Measurements from ENCODE around the gene MYRIP.
"Not testable (repeated sequence)": the region's sequence is repeated elsewhere in the genome, so short reads cannot be mapped to it uniquely, and the experiment has no call there.

The MYRIP gene

GRCh38 chr3:39809181-39809994, at the start of gene MYRIP:
Gene MYRIP, plus strand, starts transcription at chr3:39809609. Its CDS starts 91,208 bp downstream, at chr3:39900817.
- H3K27ac ChIP-seq, result no peak within 1 kb of the TSS; the same call in 1 of the 2 replicates
- H3K27me3 ChIP-seq, result peaks cover 35% of the 10 kb centered on the region
- no peak for TF ChIP-seq Cebpa-rat (IDR thresholded peaks at IDR 0.05)
- H3K9ac ChIP-seq, result peak within 1 kb of the TSS; percentile 71
- peak within 1 kb of the TSS; percentile 100 for H3K4me2 ChIP-seq
- H3K9me3 ChIP-seq, result no peaks in the 10 kb centered on the region
- H3K36me3 ChIP-seq, result no peaks in the 10 kb centered on the region
- peak within 1 kb of the TSS; percentile 77 for H3K4me3 ChIP-seq
- peaks cover 15% of the 10 kb centered on the region for H3K4me1 ChIP-seq
- peaks cover 9% of the 10 kb centered on the region; the same call in 1 of the 2 replicates for H4K20me1 ChIP-seq

GRCh38 chr3:39760325-39760724, 49.1 kb upstream of the MYRIP start:
- H3K4me1 ChIP-seq, result 0 out of 2 replicates have a peak, but pooled peaks cover 3% of the 10 kb centered on the region
- no peaks in the 10 kb centered on the region for H4K20me1 ChIP-seq
- no peaks in the 10 kb centered on the region for H3K27me3 ChIP-seq
- no peak overlapping the region for H3K9ac ChIP-seq
- peaks cover 23% of the 10 kb centered on the region for H3K9me3 ChIP-seq
- no peaks in the 10 kb centered on the region for H3K36me3 ChIP-seq
- no peak overlapping the region for H3K4me3 ChIP-seq
- TF ChIP-seq Cebpa-rat (IDR thresholded peaks at IDR 0.05), result no peak
- H3K27ac ChIP-seq, result no peak overlapping the region
- H3K4me2 ChIP-seq, result no peak overlapping the region

GRCh38 chr3:39762537-39763070, 46.8 kb upstream of the MYRIP start:
- Histone ChIP-seq H3K4me1 (no peaks in the 10 kb centered on the region), H3K9ac (no peak overlapping the region), H3K4me2 (no peak overlapping the region), H3K27me3 (no peaks in the 10 kb centered on the region), H3K27ac (no peak overlapping the region), H3K9me3 (peaks cover 21% of the 10 kb centered on the region), H3K36me3 (no peaks in the 10 kb centered on the region), H4K20me1 (no peaks in the 10 kb centered on the region), H3K4me3 (no peak overlapping the region)
- no peak for TF ChIP-seq Cebpa-rat (IDR thresholded peaks at IDR 0.05)

GRCh38 chr3:39763390-39763789, 46.0 kb upstream of the MYRIP start:
- H3K27me3 ChIP-seq, result no peaks in the 10 kb centered on the region
- H3K36me3 ChIP-seq, result no peaks in the 10 kb centered on the region
- H3K9me3 ChIP-seq, result peaks cover 22% of the 10 kb centered on the region
- H3K4me2 ChIP-seq, result no peak overlapping the region
- no peak overlapping the region for H3K4me3 ChIP-seq
- H4K20me1 ChIP-seq, result no peaks in the 10 kb centered on the region
- TF ChIP-seq Cebpa-rat (IDR thresholded peaks at IDR 0.05), result no peak
- H3K9ac ChIP-seq, result no peak overlapping the region
- H3K4me1 ChIP-seq, result no peaks in the 10 kb centered on the region
- H3K27ac ChIP-seq, result no peak overlapping the region

GRCh38 chr3:39765575-39765974, 43.8 kb upstream of the MYRIP start:
- H3K9me3 ChIP-seq, result peaks cover 22% of the 10 kb centered on the region
- H4K20me1 ChIP-seq, result no peaks in the 10 kb centered on the region
- peaks cover 9% of the 10 kb centered on the region for H3K4me1 ChIP-seq
- no peaks in the 10 kb centered on the region for H3K27me3 ChIP-seq
- no peak overlapping the region for H3K4me3 ChIP-seq
- no peaks in the 10 kb centered on the region for H3K36me3 ChIP-seq
- no peak for TF ChIP-seq Cebpa-rat (IDR thresholded peaks at IDR 0.05)
- no peak overlapping the region for H3K4me2 ChIP-seq
- no peak overlapping the region for H3K27ac ChIP-seq
- no peak overlapping the region for H3K9ac ChIP-seq

- Histone ChIP-seq H3K9ac (no peak overlapping the region), H3K27me3 (no peaks in the 10 kb centered on the region), H3K9me3 (peaks cover 22% of the 10 kb centered on the region), H3K36me3 (no peaks in the 10 kb centered on the region), H4K20me1 (no peaks in the 10 kb centered on the region), H3K4me1 (peaks cover 17% of the 10 kb centered on the region), H3K4me3 (no peak overlapping the region), H3K27ac (no peak overlapping the region), H3K4me2 (no peak overlapping the region)
- no peak for TF ChIP-seq Cebpa-rat (IDR thresholded peaks at IDR 0.05)
Measured at GRCh38 chr3:39766433-39766832, 43.0 kb upstream of the MYRIP start.

GRCh38 chr3:39766909-39767308, 42.5 kb upstream of the MYRIP start:
- not testable (repeated sequence) for H4K20me1 ChIP-seq, H3K36me3 ChIP-seq, H3K9ac ChIP-seq, H3K4me2 ChIP-seq, H3K27ac ChIP-seq, H3K27me3 ChIP-seq, H3K4me3 ChIP-seq
- peaks cover 17% of the 10 kb centered on the region for H3K4me1 ChIP-seq
- H3K9me3 ChIP-seq, result peaks cover 22% of the 10 kb centered on the region

GRCh38 chr3:39778168-39778567, 31.2 kb upstream of the MYRIP start:
- not testable (repeated sequence) for H3K9ac ChIP-seq

GRCh38 chr3:39779511-39780230, 29.7 kb upstream of the MYRIP start:
- Histone ChIP-seq H3K4me3 (no peak overlapping the region), H3K4me1 (no peaks in the 10 kb centered on the region), H3K27me3 (no peaks in the 10 kb centered on the region), H3K4me2 (no peak overlapping the region), H3K36me3 (no peaks in the 10 kb centered on the region), H3K9ac (no peak overlapping the region), H4K20me1 (no peaks in the 10 kb centered on the region), H3K27ac (no peak overlapping the region), H3K9me3 (peaks cover 17% of the 10 kb centered on the region)
- TF ChIP-seq Cebpa-rat (IDR thresholded peaks at IDR 0.05), result no peak

More at GRCh38 chr3:39778168-39778567, 31.2 kb upstream of the MYRIP start:
- H3K4me3 ChIP-seq, H3K4me1 ChIP-seq, H3K4me2 ChIP-seq, H3K27me3 ChIP-seq, H3K36me3 ChIP-seq, H4K20me1 ChIP-seq, H3K27ac ChIP-seq: not testable (repeated sequence)
- H3K9me3 ChIP-seq, result peaks cover 17% of the 10 kb centered on the region

- Histone ChIP-seq H3K4me1 (no peaks in the 10 kb centered on the region), H3K4me3 (no peak overlapping the region), H3K4me2 (no peak overlapping the region), H3K27me3 (no peaks in the 10 kb centered on the region), H3K27ac (no peak overlapping the region), H3K36me3 (no peaks in the 10 kb centered on the region), H3K9me3 (peaks cover 17% of the 10 kb centered on the region), H4K20me1 (no peaks in the 10 kb centered on the region), H3K9ac (no peak overlapping the region)
- TF ChIP-seq Cebpa-rat (IDR thresholded peaks at IDR 0.05), result no peak
Measured at GRCh38 chr3:39780352-39780751, 29.1 kb upstream of the MYRIP start.
